Stimulated activated CD4-positive, alpha-beta T cell treated with anti-CD3 and anti-CD28 coated beads, Interleukin-1b, Interleukin-23, amount 100 ng/mL, for 1 hour (primary cell): ENCODE measurements around the gene KRT33A.
"Not testable (repeated sequence)": the region's sequence is repeated elsewhere in the genome, so short reads cannot be mapped to it uniquely, and the experiment has no call there.

Experiments used
- DNase-seq, 2 donors: peaks; one replicate each; pipeline ENCODE4 v3.0.0-alpha.2; 2020; ENCODE audit warnings: low read depth in 2 of 2

The KRT33A gene

DNA sequence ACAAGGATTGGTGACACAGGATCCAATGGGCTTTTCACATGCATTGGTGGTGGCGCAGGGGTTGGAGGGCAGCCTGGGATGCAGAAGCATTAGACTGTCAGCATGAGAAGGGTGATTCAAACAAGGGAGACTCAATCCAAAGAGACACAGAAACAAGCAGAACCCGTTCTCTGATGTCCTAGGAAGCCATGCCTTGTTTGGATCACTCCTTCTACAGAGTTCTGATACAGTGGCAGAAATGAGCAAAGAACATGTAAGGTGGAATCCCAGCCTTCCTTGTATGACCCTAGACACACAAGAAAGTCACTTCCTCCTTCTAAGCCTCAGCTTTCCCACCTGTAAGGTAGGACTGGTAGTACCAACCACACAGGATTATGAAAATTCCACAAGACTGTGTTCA, 13.3 kb upstream of the KRT33A start:
- DNase-seq, result no peak

DNA sequence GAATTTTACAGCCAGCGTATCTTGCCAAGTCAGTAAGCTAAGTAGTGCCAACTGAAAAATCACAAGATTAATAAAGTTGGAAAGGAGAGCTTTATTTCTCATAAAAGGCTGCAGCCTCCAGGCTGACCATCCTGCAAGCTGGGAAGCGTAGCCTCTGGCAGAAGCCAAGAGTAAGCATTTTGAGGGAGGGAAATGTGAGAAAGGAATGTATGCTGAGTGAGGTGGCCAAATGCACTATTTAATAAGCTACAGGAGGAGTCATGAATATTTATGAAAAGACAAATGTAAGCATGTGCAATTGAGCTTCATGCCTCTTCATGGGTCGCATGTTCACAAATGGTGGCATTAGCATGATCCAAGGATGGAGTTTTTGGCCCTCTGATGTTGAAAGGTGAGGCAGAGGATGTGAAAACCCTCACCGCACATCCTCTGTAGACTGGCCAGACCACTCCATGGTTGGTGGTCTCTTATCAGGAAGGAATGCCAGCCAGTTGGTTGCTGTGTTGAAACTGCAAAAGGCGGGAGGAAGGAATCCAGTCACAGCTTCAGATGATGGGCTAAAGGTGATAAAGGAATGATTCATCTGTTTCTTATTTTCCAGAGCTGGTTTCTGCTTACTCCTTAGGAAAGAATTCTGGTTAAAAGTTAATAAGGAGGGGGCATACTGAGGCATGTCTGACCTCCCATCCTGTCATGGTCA, 9.8 kb upstream of the KRT33A start:
- DNase-seq, result no peak

DNA sequence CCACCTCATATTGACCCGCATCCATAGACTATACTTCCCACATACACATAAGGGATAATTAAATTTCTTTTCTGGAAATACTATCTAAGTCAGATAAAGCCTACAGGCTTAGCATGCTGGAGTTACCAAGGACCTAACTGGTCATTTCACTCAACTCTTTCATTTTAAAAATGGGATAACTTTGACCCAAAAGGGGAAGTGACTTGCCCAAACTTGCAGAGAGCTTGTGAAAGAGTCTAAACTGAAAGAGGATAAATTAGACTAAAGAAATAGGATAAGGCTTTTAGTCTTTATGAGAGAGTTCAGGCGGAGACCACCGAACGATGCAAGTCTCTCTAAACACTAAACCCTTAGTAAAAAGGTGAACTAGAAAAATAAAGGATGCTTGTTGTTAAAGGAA, 3.9 kb upstream of the KRT33A start:
- no peak for DNase-seq

GRCh38 chr17:41352597-41353366, 2.2 kb upstream of the KRT33A start:
- DNase-seq, result no peak

GRCh38 chr17:41351177-41351576, 549 bp upstream of the KRT33A start:
- DNase-seq, result no peak

- DNase-seq, result no peak
These were observed 2.5 kb downstream of the KRT33A start for GRCh38 chr17:41347869-41348760.

GRCh38 chr17:41346421-41346820, 4.2 kb downstream of the KRT33A start:
- DNase-seq, result not testable (repeated sequence)

GRCh38 chr17:41345992-41346391, 4.6 kb downstream of the KRT33A start:
- no peak for DNase-seq

DNA sequence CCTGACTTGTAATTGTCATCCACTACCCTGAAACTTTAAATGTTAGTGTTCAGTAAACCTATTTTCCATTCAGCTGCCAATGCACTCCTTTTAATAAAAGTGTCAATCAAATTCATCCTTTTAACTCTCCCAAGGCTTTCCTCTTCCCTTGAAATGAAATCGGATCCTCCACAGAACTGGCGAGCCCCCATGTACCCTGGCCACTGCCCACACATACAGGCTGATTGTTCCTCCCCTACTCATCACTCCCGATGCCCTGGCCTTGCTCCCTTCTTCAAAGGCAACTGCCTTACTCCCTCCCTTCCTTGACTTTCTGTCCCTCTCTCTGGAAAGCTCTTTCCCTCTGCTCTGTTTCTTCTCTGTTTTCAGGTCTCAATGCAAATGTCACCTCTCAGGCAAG, 7.6 kb downstream of the KRT33A start:
- no peak for DNase-seq

GRCh38 chr17:41340934-41341861, 9.4 kb downstream of the KRT33A start:
- no peak for DNase-seq

GRCh38 chr17:41340494-41340893, 10.1 kb downstream of the KRT33A start:
- no peak for DNase-seq

DNA sequence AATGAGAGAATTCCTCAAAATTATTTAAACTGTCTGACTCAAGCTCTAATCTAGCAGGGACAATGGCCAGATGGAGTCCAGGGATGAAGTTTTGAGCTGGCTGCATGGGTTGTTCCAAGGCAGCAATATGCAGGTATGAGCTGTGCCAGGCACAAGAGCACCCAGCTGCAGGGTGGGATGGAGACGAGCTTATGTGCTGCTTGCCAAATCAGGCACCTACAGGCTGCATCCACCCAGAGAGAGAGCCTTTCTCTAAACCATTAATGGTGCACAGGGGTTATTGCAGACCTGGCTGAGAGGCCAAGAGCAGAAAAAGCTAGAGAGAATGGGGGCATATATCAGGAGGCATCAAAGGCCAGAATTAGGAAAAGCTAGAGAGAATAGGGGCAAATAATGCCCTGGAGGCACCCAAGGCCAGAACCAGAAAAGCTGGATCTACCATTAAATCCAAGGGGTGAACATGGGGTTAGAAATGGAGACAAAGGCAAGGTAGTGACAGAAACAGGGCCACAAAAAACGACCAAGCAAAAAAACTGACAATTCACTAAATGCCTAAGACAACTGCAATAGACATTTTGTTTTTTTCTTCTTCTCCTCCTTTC, 11.0 kb downstream of the KRT33A start:
- DNase-seq, result no peak

- no peak for DNase-seq
These were observed 11.6 kb downstream of the KRT33A start for GRCh38 chr17:41338961-41339485.

DNA sequence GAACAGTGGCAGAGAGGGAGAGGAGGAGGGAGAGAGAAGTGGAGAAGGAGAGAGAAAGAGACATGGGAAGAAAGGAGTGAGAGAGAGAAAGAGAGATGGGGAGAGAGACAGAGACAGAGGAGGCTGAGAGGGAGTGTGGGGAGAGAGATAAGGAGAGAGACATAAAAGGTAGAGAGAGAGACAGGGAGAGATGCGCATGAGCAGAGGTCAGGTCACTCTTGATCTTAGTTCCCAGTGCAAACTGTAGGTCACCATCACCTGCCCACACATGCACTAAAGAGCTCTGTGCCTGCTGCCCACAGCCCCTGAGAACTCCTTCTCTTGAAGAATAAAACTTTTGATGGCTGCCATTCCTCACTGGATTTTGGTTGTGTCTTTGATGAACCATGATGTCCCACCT, 14.9 kb downstream of the KRT33A start:
- DNase-seq, result no peak

GRCh38 chr17:41334385-41335305, 16.0 kb downstream of the KRT33A start:
- no peak for DNase-seq

DNA sequence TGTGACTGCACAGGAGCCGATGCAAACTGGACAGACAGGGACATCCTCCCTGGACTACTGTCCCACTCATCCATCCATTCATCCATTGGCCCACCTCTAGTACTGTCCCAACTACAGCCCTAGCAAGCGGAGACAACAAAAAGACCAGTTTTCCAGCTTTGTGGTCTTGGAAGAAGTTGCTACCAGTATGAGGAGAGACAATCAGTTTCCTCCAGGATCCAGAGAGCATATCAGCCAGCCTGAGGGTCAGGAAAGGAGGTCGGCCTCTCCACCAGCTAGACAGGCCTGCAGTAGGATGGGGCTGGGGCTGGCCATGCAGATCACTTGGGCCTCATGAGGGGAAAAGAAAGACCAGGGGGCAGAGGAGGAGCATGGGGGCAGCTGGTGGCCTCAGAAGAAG, 16.8 kb downstream of the KRT33A start:
- DNase-seq, result no peak

DNA sequence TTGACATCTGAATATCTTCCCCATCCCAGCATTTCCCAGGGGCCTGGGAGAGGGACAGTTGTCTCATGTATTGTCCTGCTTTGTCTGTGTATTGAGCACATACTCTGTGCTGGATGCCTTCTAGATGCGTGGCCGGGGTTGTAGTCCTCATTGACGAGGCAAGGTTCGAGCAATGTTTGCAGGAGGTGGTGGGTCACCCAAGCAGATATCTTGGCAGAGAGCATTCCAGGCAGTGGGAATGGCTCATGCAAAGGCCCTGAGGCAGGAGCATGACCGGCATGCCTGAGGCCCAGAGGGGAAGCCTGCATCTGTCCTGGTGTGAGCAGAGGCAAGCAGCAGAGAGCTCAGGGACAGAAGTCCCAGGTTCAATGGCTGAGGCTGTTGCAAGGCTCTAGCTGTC, 17.5 kb downstream of the KRT33A start:
- no peak for DNase-seq

GRCh38 chr17:41332239-41332638, 18.4 kb downstream of the KRT33A start:
- DNase-seq, result no peak

DNA sequence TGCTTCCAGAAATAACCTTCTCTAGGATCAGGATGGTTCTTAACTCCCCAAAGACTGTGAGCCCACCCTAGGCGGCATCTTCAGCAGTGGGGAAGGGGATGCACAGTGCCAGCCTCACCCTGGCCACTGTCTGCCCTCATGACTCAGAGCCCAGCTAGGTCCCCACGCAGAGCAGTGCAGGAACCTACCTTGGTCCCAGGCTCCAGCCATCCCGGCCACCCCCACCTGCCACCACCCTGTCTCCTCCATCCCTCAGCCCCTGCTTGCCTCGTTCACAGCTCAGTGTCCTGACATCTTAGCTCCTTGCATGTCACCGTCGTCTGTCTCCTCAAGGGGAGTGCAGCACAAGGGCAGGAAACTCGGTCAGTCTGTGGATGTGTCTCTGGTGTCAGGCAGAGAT, 19.0 kb downstream of the KRT33A start:
- DNase-seq, result no peak
